T-helper 2 cell treated with Interferon-gamma antibody and Interleukin-4, amounts not matched to agents 5 μg/mL and 100 μg/mL, for 36 hours (primary cell): ENCODE measurements around the gene IGSF9.

Source experiments
- DNase-seq: peaks from one replicate; pipeline ENCODE4 v3.0.0; 2021; ENCODE audit warnings: low spot score
- H3K27ac Mint-ChIP-seq: one replicate; pipeline ENCODE4 v1.8.0; 2021; ENCODE audit warnings: mild to moderate bottlenecking, mixed read lengths
- H3K27me3 Mint-ChIP-seq: one replicate; pipeline ENCODE4 v1.8.0; 2021; ENCODE audit warnings: low read depth, mixed read lengths
- H3K36me3 Mint-ChIP-seq: one replicate; pipeline ENCODE4 v1.8.0; 2021; ENCODE audit warnings: low read depth, mixed read lengths
- H3K4me1 Mint-ChIP-seq: one replicate; pipeline ENCODE4 v1.8.0; 2021; ENCODE audit warnings: low read depth, mixed read lengths
- H3K4me3 Mint-ChIP-seq: one replicate; pipeline ENCODE4 v1.8.0; 2022; ENCODE audit warnings: mild to moderate bottlenecking, moderate library complexity, mixed read lengths
- H3K9me3 Mint-ChIP-seq: one replicate; pipeline ENCODE4 v1.8.0; 2021; ENCODE audit warnings: mixed read lengths

The IGSF9 gene

GRCh38 chr1:159937054-159937750, 8.2 kb downstream of the IGSF9 start:
- H3K9me3 Mint-ChIP-seq = no peaks in the 10 kb centered on the region
- peaks cover 18% of the 10 kb centered on the region for H3K4me1 Mint-ChIP-seq
- DNase-seq = no peak
- H3K36me3 Mint-ChIP-seq = no peaks in the 10 kb centered on the region
- H3K27me3 Mint-ChIP-seq = peaks cover 14% of the 10 kb centered on the region
- H3K4me3 Mint-ChIP-seq = peak overlapping the region; percentile 42
- H3K27ac Mint-ChIP-seq = no peak overlapping the region

- Mint-ChIP-seq H3K9me3 (no peaks in the 10 kb centered on the region), H3K27ac (no peak overlapping the region), H3K36me3 (no peaks in the 10 kb centered on the region), H3K4me3 (no peak overlapping the region), H3K4me1 (peaks cover 18% of the 10 kb centered on the region), H3K27me3 (peaks cover 14% of the 10 kb centered on the region)
- peak; percentile 72 for DNase-seq
Measured at GRCh38 chr1:159936273-159936904, 9.0 kb downstream of the IGSF9 start.

GRCh38 chr1:159935719-159936272, 9.6 kb downstream of the IGSF9 start:
- no peak overlapping the region for H3K4me3 Mint-ChIP-seq
- peaks cover 18% of the 10 kb centered on the region for H3K4me1 Mint-ChIP-seq
- H3K9me3 Mint-ChIP-seq = no peaks in the 10 kb centered on the region
- DNase-seq = no peak
- no peaks in the 10 kb centered on the region for H3K36me3 Mint-ChIP-seq
- no peak overlapping the region for H3K27ac Mint-ChIP-seq
- peaks cover 14% of the 10 kb centered on the region for H3K27me3 Mint-ChIP-seq

GRCh38 chr1:159935305-159935704, 10.1 kb downstream of the IGSF9 start:
- Mint-ChIP-seq H3K36me3 (no peaks in the 10 kb centered on the region), H3K4me1 (peaks cover 16% of the 10 kb centered on the region), H3K4me3 (no peak overlapping the region), H3K9me3 (no peaks in the 10 kb centered on the region), H3K27me3 (peaks cover 14% of the 10 kb centered on the region), H3K27ac (no peak overlapping the region)
- DNase-seq = no peak

GRCh38 chr1:159934136-159935039, 11.0 kb downstream of the IGSF9 start:
- H3K27ac Mint-ChIP-seq = no peak overlapping the region
- no peaks in the 10 kb centered on the region for H3K9me3 Mint-ChIP-seq
- H3K4me3 Mint-ChIP-seq = no peak overlapping the region
- DNase-seq = no peak
- H3K36me3 Mint-ChIP-seq = no peaks in the 10 kb centered on the region
- peaks cover 16% of the 10 kb centered on the region for H3K4me1 Mint-ChIP-seq
- peaks cover 11% of the 10 kb centered on the region for H3K27me3 Mint-ChIP-seq

GRCh38 chr1:159933347-159933746, 12.1 kb downstream of the IGSF9 start:
- no peak for DNase-seq
- Mint-ChIP-seq H3K27ac (no peak overlapping the region), H3K9me3 (no peaks in the 10 kb centered on the region), H3K4me1 (peaks cover 12% of the 10 kb centered on the region), H3K36me3 (no peaks in the 10 kb centered on the region), H3K4me3 (no peak overlapping the region), H3K27me3 (peaks cover 9% of the 10 kb centered on the region)

GRCh38 chr1:159932296-159933285, 12.8 kb downstream of the IGSF9 start:
- Mint-ChIP-seq H3K27ac (no peak overlapping the region), H3K9me3 (no peaks in the 10 kb centered on the region), H3K27me3 (peaks cover 9% of the 10 kb centered on the region), H3K4me1 (peaks cover 6% of the 10 kb centered on the region), H3K4me3 (no peak overlapping the region), H3K36me3 (no peaks in the 10 kb centered on the region)
- no peak for DNase-seq

- Mint-ChIP-seq H3K36me3 (no peaks in the 10 kb centered on the region), H3K4me3 (no peak overlapping the region), H3K27me3 (peaks cover 9% of the 10 kb centered on the region), H3K27ac (no peak overlapping the region), H3K9me3 (no peaks in the 10 kb centered on the region), H3K4me1 (peaks cover 2% of the 10 kb centered on the region)
- DNase-seq = no peak
Measured at GRCh38 chr1:159931795-159932173, 13.6 kb downstream of the IGSF9 start.

- Mint-ChIP-seq H3K4me3 (no peak overlapping the region), H3K27ac (no peak overlapping the region), H3K36me3 (no peaks in the 10 kb centered on the region), H3K9me3 (no peaks in the 10 kb centered on the region), H3K4me1 (peaks cover 6% of the 10 kb centered on the region), H3K27me3 (peaks cover 9% of the 10 kb centered on the region)
- DNase-seq = no peak
Measured at GRCh38 chr1:159931101-159931794, 14.2 kb downstream of the IGSF9 start.

- H3K4me3 Mint-ChIP-seq = no peak overlapping the region
- peaks cover 12% of the 10 kb centered on the region for H3K4me1 Mint-ChIP-seq
- no peaks in the 10 kb centered on the region for H3K9me3 Mint-ChIP-seq
- H3K36me3 Mint-ChIP-seq = no peaks in the 10 kb centered on the region
- peak overlapping the region; percentile 39 for H3K27ac Mint-ChIP-seq
- peaks cover 9% of the 10 kb centered on the region for H3K27me3 Mint-ChIP-seq
- no peak for DNase-seq
Measured at GRCh38 chr1:159930634-159931033, 14.8 kb downstream of the IGSF9 start.

GRCh38 chr1:159930216-159930615, 15.2 kb downstream of the IGSF9 start:
- Mint-ChIP-seq H3K9me3 (no peaks in the 10 kb centered on the region), H3K36me3 (peaks cover 2% of the 10 kb centered on the region), H3K27me3 (peaks cover 6% of the 10 kb centered on the region), H3K27ac (no peak overlapping the region), H3K4me1 (peaks cover 15% of the 10 kb centered on the region), H3K4me3 (no peak overlapping the region)
- DNase-seq = no peak

- Mint-ChIP-seq H3K27ac (no peak overlapping the region), H3K36me3 (peaks cover 4% of the 10 kb centered on the region), H3K27me3 (peaks cover 6% of the 10 kb centered on the region), H3K4me1 (peaks cover 15% of the 10 kb centered on the region), H3K4me3 (no peak overlapping the region), H3K9me3 (no peaks in the 10 kb centered on the region)
- DNase-seq = no peak
Measured at GRCh38 chr1:159929155-159930051, 16.0 kb downstream of the IGSF9 start.
